ENCODE results near the gene CHCHD4. TPM values are rescaled to one million over a fixed set of nuclear protein-coding genes. Genes with fewer than 3 reads are reported as not detected.
"Not testable (repeated sequence)": the region's sequence is repeated elsewhere in the genome, so short reads cannot be mapped to it uniquely, and the experiment has no call there.

Gene CHCHD4
- total RNA-seq, 1 donor from 2014 or later, result 20.7 TPM

- no peak overlapping the region for H3K4me3 ChIP-seq (ENCODE audit: low read depth, low read length)
- no peaks in the 10 kb centered on the region for H3K27me3 ChIP-seq (ENCODE audit: control insufficient read depth, insufficient read depth, low read length)
- DNase-seq (ENCODE audit: low read depth), result no peak
- H3K36me3 ChIP-seq (ENCODE audit: control insufficient read depth, insufficient read depth, low read length), result no peaks in the 10 kb centered on the region
- TF ChIP-seq CTCF (IDR thresholded peaks at IDR 0.05; ENCODE audit: insufficient read depth, low read length, poor library complexity, severe bottlenecking), result no peak
These were observed 47.4 kb downstream of the CHCHD4 start for GRCh38 chr3:14077310-14077709.

DNA sequence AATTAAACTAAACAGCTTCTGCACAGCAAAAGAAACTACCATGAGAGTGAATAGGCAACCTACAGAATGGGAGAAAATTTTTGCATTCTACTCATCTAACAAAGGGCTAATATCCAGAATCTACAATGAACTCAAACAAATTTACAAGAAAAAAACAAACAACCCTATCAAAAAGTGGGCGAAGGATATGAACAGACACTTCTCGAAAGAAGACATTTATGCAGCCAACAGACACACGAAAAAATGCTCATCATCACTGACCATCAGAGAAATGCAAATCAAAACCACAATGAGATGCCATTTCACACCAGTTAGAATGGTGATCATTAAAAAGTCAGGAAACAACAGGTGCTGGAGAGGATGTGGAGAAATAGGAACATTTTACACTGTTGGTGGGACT, 49.4 kb downstream of the CHCHD4 start:
- H3K27me3 ChIP-seq (ENCODE audit: control insufficient read depth, insufficient read depth, low read length); H3K4me3 ChIP-seq (ENCODE audit: low read depth, low read length); DNase-seq (ENCODE audit: low read depth); H3K36me3 ChIP-seq (ENCODE audit: control insufficient read depth, insufficient read depth, low read length): not testable (repeated sequence)

- no peak for TF ChIP-seq CTCF (IDR thresholded peaks at IDR 0.05; ENCODE audit: insufficient read depth, low read length, poor library complexity, severe bottlenecking)
- Histone ChIP-seq H3K36me3 (ENCODE audit: control insufficient read depth, insufficient read depth, low read length) (no peaks in the 10 kb centered on the region), H3K4me3 (ENCODE audit: low read depth, low read length) (no peak overlapping the region), H3K27me3 (ENCODE audit: control insufficient read depth, insufficient read depth, low read length) (no peaks in the 10 kb centered on the region)
- DNase-seq (ENCODE audit: low read depth), result no peak
These were observed 59.8 kb downstream of the CHCHD4 start for GRCh38 chr3:14064910-14065309.

- H3K4me3 ChIP-seq (ENCODE audit: low read depth, low read length), result no peak overlapping the region
These were observed 61.5 kb downstream of the CHCHD4 start for GRCh38 chr3:14063152-14063551.

More at GRCh38 chr3:14063152-14063551, 61.5 kb downstream of the CHCHD4 start:
- TF ChIP-seq CTCF (IDR thresholded peaks at IDR 0.05; ENCODE audit: insufficient read depth, low read length, poor library complexity, severe bottlenecking), result no peak
- Histone ChIP-seq H3K27me3 (ENCODE audit: control insufficient read depth, insufficient read depth, low read length) (no peaks in the 10 kb centered on the region), H3K36me3 (ENCODE audit: control insufficient read depth, insufficient read depth, low read length) (no peaks in the 10 kb centered on the region)
- DNase-seq (ENCODE audit: low read depth), result no peak

Other genes with a start within 250 kb of the CHCHD4 start
- 14.4 and 17.1 TPM in 2 replicates for gene WNT7A, start 244.8 kb downstream of the CHCHD4 start, total RNA-seq
- gene TMEM43, start 182 bp upstream of the CHCHD4 start, total RNA-seq, result 79.5 and 83.7 TPM in 2 replicates
- 34.9 and 35.4 TPM in 2 replicates for gene XPC, start 53.7 kb upstream of the CHCHD4 start, total RNA-seq
- 7.4 and 9.3 TPM in 2 replicates for gene LSM3, start 53.9 kb upstream of the CHCHD4 start, total RNA-seq

All from kidney epithelial cell (primary cell).